ENCODE data around the gene BRF1. TPM values are rescaled to one million over a fixed set of nuclear protein-coding genes. Genes with fewer than 3 reads are reported as not detected.

The BRF1 gene
- total RNA-seq, 1 experiment from 2014 or later: 26.4 TPM

- TF ChIP-seq CTCF (IDR thresholded peaks at IDR 0.05) (0 out of 2 replicates have a peak, but pooled peaks have one; percentile 22), TP53 (CRISPR knock-in tag; IDR thresholded peaks at IDR 0.05) (peak; percentile 39; the same call in 1 of the 2 replicates), FOXP4 (CRISPR knock-in tag; IDR thresholded peaks at IDR 0.05) (peak; percentile 74), CREM (CRISPR knock-in tag; IDR thresholded peaks at IDR 0.05) (peak; percentile 16; the same call in 1 of the 2 replicates), NFYB (CRISPR knock-in tag; conservative IDR thresholded peaks at IDR 0.05; ENCODE audit: low read depth) (no peak), USF2 (CRISPR knock-in tag; IDR thresholded peaks at IDR 0.05) (peak; percentile 66; the same call in 1 of the 2 replicates), SP1 (CRISPR knock-in tag; conservative IDR thresholded peaks at IDR 0.05) (0 out of 2 replicates have a peak, but pooled peaks have one; percentile 6), TCF7 (CRISPR knock-in tag; IDR thresholded peaks at IDR 0.05; ENCODE audit: low read depth) (0 out of 2 replicates have a peak, but pooled peaks have one; percentile 21), FOXP1 (CRISPR knock-in tag; IDR thresholded peaks at IDR 0.05; ENCODE audit: borderline replicate concordance) (peak; percentile 78), HMGXB4 (CRISPR knock-in tag; IDR thresholded peaks at IDR 0.05) (0 out of 2 replicates have a peak, but pooled peaks have one; percentile 29), CDX4 (CRISPR knock-in tag; IDR thresholded peaks at IDR 0.05; ENCODE audit: borderline replicate concordance) (no peak), ZNF138 (CRISPR knock-in tag; conservative IDR thresholded peaks at IDR 0.05) (no peak; the same call in 1 of the 2 replicates), SMAD3 (CRISPR knock-in tag; IDR thresholded peaks at IDR 0.05; ENCODE audit: borderline replicate concordance) (no peak), ZBTB21 (CRISPR knock-in tag; IDR thresholded peaks at IDR 0.05; ENCODE audit: borderline replicate concordance) (0 out of 2 replicates have a peak, but pooled peaks have one; percentile 33), ZNF263 (CRISPR knock-in tag; IDR thresholded peaks at IDR 0.05; ENCODE audit: low read depth) (no peak)
Observed at GRCh38 chr14:105167303-105168092, 133.3 kb downstream of the BRF1 start (continued).

- H3K27me3 Mint-ChIP-seq (ENCODE audit: low read depth): peaks cover 15% of the 10 kb centered on the region
- CTCF ChIA-PET: interaction anchor here (1.0 to 6.6 kb wide), 4 partner anchors 12 to 80 kb away, joined by 3 to 107 read pairs (median 8); partner anchors contain the start of gene NUDT14
- POLR2A ChIA-PET: no interaction called here
- TF ChIP-seq PREB (CRISPR knock-in tag; IDR thresholded peaks at IDR 0.05; ENCODE audit: borderline replicate concordance) (no peak), ZNF219 (CRISPR knock-in tag; IDR thresholded peaks at IDR 0.05; ENCODE audit: borderline replicate concordance) (no peak), ZMAT4 (CRISPR knock-in tag; IDR thresholded peaks at IDR 0.05) (no peak), TCF7 (CRISPR knock-in tag; IDR thresholded peaks at IDR 0.05; ENCODE audit: low read depth) (no peak), ETV6 (CRISPR knock-in tag; IDR thresholded peaks at IDR 0.05) (no peak), USF1 (CRISPR knock-in tag; IDR thresholded peaks at IDR 0.05) (no peak), ZNF512 (CRISPR knock-in tag; IDR thresholded peaks at IDR 0.05; ENCODE audit: borderline replicate concordance) (no peak), GABPB1 (CRISPR knock-in tag; IDR thresholded peaks at IDR 0.05) (no peak)
Observed at GRCh38 chr14:105166571-105167302, 134.1 kb downstream of the BRF1 start.

More at GRCh38 chr14:105166571-105167302, 134.1 kb downstream of the BRF1 start:
- ATAC-seq (no peak), DNase-seq (ENCODE audit: low spot score) (no peak)
- H3K4me1 Mint-ChIP-seq: no peaks in the 10 kb centered on the region
- no peaks in the 10 kb centered on the region for H3K9me3 Mint-ChIP-seq
- no peak overlapping the region for H3K27ac Mint-ChIP-seq
- peak overlapping the region; percentile 12; the same call in 1 of the 2 replicates for H3K4me3 Mint-ChIP-seq
- H3K36me3 Mint-ChIP-seq: no peaks in the 10 kb centered on the region

Measured in WTC11 (cell line).